ENCODE data around the gene BRS3.

BRS3 gene

GRCh38 chrX:136456133-136456532 lies 31.6 kb upstream of the BRS3 start:
- Histone ChIP-seq H3K27ac (ENCODE audit: insufficient read depth, low read depth, low read length, poor library complexity, severe bottlenecking) (no peak overlapping the region), H3K4me1 (ENCODE audit: control insufficient read depth, insufficient read depth, low read length) (no peaks in the 10 kb centered on the region), H3K4me3 (ENCODE audit: insufficient read depth, low read depth, low read length) (no peak overlapping the region), H3K9me3 (ENCODE audit: control insufficient read depth, low read length) (no peaks in the 10 kb centered on the region), H3K27me3 (ENCODE audit: control insufficient read depth, insufficient read depth, low read length, poor library complexity, severe bottlenecking) (no peaks in the 10 kb centered on the region), H3K36me3 (ENCODE audit: control insufficient read depth, insufficient read depth, low read length) (no peaks in the 10 kb centered on the region)
- WGBS, 2 experiments, result 87 to 100% methylated on average over 3 to 4 of the region's 6 CpGs

- 92 to 94% methylated on average over 3 to 4 of the region's 5 CpGs for WGBS, 2 experiments
- H3K4me1 ChIP-seq (ENCODE audit: control insufficient read depth, insufficient read depth, low read length), result no peaks in the 10 kb centered on the region
- no peaks in the 10 kb centered on the region for H3K9me3 ChIP-seq (ENCODE audit: control insufficient read depth, low read length)
- H3K27me3 ChIP-seq (ENCODE audit: control insufficient read depth, insufficient read depth, low read length, poor library complexity, severe bottlenecking), result no peaks in the 10 kb centered on the region
- H3K36me3 ChIP-seq (ENCODE audit: control insufficient read depth, insufficient read depth, low read length), result no peaks in the 10 kb centered on the region
- H3K27ac ChIP-seq (ENCODE audit: insufficient read depth, low read depth, low read length, poor library complexity, severe bottlenecking), result no peak overlapping the region
- no peak overlapping the region for H3K4me3 ChIP-seq (ENCODE audit: insufficient read depth, low read depth, low read length)
Measured at GRCh38 chrX:136457303-136457917, 30.3 kb upstream of the BRS3 start.

- WGBS, 2 experiments, result 88 to 100% methylated on average over 1 to 3 of the region's 3 CpGs
Measured at GRCh38 chrX:136464589-136464988, 23.2 kb upstream of the BRS3 start.

GRCh38 chrX:136467303-136467702 lies 20.4 kb upstream of the BRS3 start:
- H3K27ac ChIP-seq (ENCODE audit: insufficient read depth, low read depth, low read length, poor library complexity, severe bottlenecking), result no peak overlapping the region
- no peaks in the 10 kb centered on the region for H3K9me3 ChIP-seq (ENCODE audit: control insufficient read depth, low read length)
- no peaks in the 10 kb centered on the region for H3K36me3 ChIP-seq (ENCODE audit: control insufficient read depth, insufficient read depth, low read length)
- H3K4me1 ChIP-seq (ENCODE audit: control insufficient read depth, insufficient read depth, low read length), result no peaks in the 10 kb centered on the region
- H3K4me3 ChIP-seq (ENCODE audit: insufficient read depth, low read depth, low read length), result no peak overlapping the region
- H3K27me3 ChIP-seq (ENCODE audit: control insufficient read depth, insufficient read depth, low read length, poor library complexity, severe bottlenecking), result no peaks in the 10 kb centered on the region
- WGBS, 2 experiments, result 77 to 86% methylated on average over 3 of the region's 3 CpGs

More at GRCh38 chrX:136464589-136464988, 23.2 kb upstream of the BRS3 start:
- no peak overlapping the region for H3K27ac ChIP-seq (ENCODE audit: insufficient read depth, low read depth, low read length, poor library complexity, severe bottlenecking)
- no peaks in the 10 kb centered on the region for H3K36me3 ChIP-seq (ENCODE audit: control insufficient read depth, insufficient read depth, low read length)
- H3K4me1 ChIP-seq (ENCODE audit: control insufficient read depth, insufficient read depth, low read length), result no peaks in the 10 kb centered on the region
- no peaks in the 10 kb centered on the region for H3K9me3 ChIP-seq (ENCODE audit: control insufficient read depth, low read length)
- H3K4me3 ChIP-seq (ENCODE audit: insufficient read depth, low read depth, low read length), result no peak overlapping the region
- no peaks in the 10 kb centered on the region for H3K27me3 ChIP-seq (ENCODE audit: control insufficient read depth, insufficient read depth, low read length, poor library complexity, severe bottlenecking)

GRCh38 chrX:136468391-136469103 lies 19.2 kb upstream of the BRS3 start:
- Histone ChIP-seq H3K4me1 (ENCODE audit: control insufficient read depth, insufficient read depth, low read length) (no peaks in the 10 kb centered on the region), H3K27me3 (ENCODE audit: control insufficient read depth, insufficient read depth, low read length, poor library complexity, severe bottlenecking) (no peaks in the 10 kb centered on the region), H3K4me3 (ENCODE audit: insufficient read depth, low read depth, low read length) (no peak overlapping the region), H3K27ac (ENCODE audit: insufficient read depth, low read depth, low read length, poor library complexity, severe bottlenecking) (no peak overlapping the region), H3K9me3 (ENCODE audit: control insufficient read depth, low read length) (no peaks in the 10 kb centered on the region), H3K36me3 (ENCODE audit: control insufficient read depth, insufficient read depth, low read length) (no peaks in the 10 kb centered on the region)
- WGBS, 2 experiments, result 86 to 98% methylated on average over 1 to 2 of the region's 2 CpGs

GRCh38 chrX:136473663-136474062 lies 14.1 kb upstream of the BRS3 start:
- WGBS, 2 experiments, result 80 to 95% methylated on average over 4 of the region's 4 CpGs
- Histone ChIP-seq H3K4me3 (ENCODE audit: insufficient read depth, low read depth, low read length) (no peak overlapping the region), H3K9me3 (ENCODE audit: control insufficient read depth, low read length) (no peaks in the 10 kb centered on the region), H3K36me3 (ENCODE audit: control insufficient read depth, insufficient read depth, low read length) (no peaks in the 10 kb centered on the region), H3K27ac (ENCODE audit: insufficient read depth, low read depth, low read length, poor library complexity, severe bottlenecking) (no peak overlapping the region), H3K4me1 (ENCODE audit: control insufficient read depth, insufficient read depth, low read length) (no peaks in the 10 kb centered on the region), H3K27me3 (ENCODE audit: control insufficient read depth, insufficient read depth, low read length, poor library complexity, severe bottlenecking) (no peaks in the 10 kb centered on the region)

- H3K4me1 ChIP-seq (ENCODE audit: control insufficient read depth, insufficient read depth, low read length), result no peaks in the 10 kb centered on the region
- H3K27me3 ChIP-seq (ENCODE audit: control insufficient read depth, insufficient read depth, low read length, poor library complexity, severe bottlenecking), result no peaks in the 10 kb centered on the region
- H3K4me3 ChIP-seq (ENCODE audit: insufficient read depth, low read depth, low read length), result no peak overlapping the region
- H3K27ac ChIP-seq (ENCODE audit: insufficient read depth, low read depth, low read length, poor library complexity, severe bottlenecking), result no peak overlapping the region
- no peaks in the 10 kb centered on the region for H3K36me3 ChIP-seq (ENCODE audit: control insufficient read depth, insufficient read depth, low read length)
- WGBS, 2 experiments, result 80 to 95% methylated on average over 3 of the region's 3 CpGs
- no peaks in the 10 kb centered on the region for H3K9me3 ChIP-seq (ENCODE audit: control insufficient read depth, low read length)
Measured at GRCh38 chrX:136475236-136475635, 12.5 kb upstream of the BRS3 start.

GRCh38 chrX:136476501-136476900 lies 11.2 kb upstream of the BRS3 start:
- Histone ChIP-seq H3K4me3 (ENCODE audit: insufficient read depth, low read depth, low read length) (no peak overlapping the region), H3K4me1 (ENCODE audit: control insufficient read depth, insufficient read depth, low read length) (no peaks in the 10 kb centered on the region), H3K36me3 (ENCODE audit: control insufficient read depth, insufficient read depth, low read length) (no peaks in the 10 kb centered on the region), H3K9me3 (ENCODE audit: control insufficient read depth, low read length) (no peaks in the 10 kb centered on the region), H3K27me3 (ENCODE audit: control insufficient read depth, insufficient read depth, low read length, poor library complexity, severe bottlenecking) (no peaks in the 10 kb centered on the region), H3K27ac (ENCODE audit: insufficient read depth, low read depth, low read length, poor library complexity, severe bottlenecking) (no peak overlapping the region)
- 100% methylated on average over 2 of the region's 2 CpGs; no CpG with 5 or more reads in 1 of the 2 experiments for WGBS, 2 experiments

- H3K9me3 ChIP-seq (ENCODE audit: control insufficient read depth, low read length), result no peaks in the 10 kb centered on the region
Measured at GRCh38 chrX:136477026-136477425, 10.7 kb upstream of the BRS3 start.

GRCh38 chrX:136480383-136480782 lies 7.4 kb upstream of the BRS3 start:
- WGBS, 2 experiments, result 89 to 92% methylated on average over 4 of the region's 4 CpGs
- Histone ChIP-seq H3K36me3 (ENCODE audit: control insufficient read depth, insufficient read depth, low read length) (no peaks in the 10 kb centered on the region), H3K4me1 (ENCODE audit: control insufficient read depth, insufficient read depth, low read length) (no peaks in the 10 kb centered on the region), H3K27me3 (ENCODE audit: control insufficient read depth, insufficient read depth, low read length, poor library complexity, severe bottlenecking) (no peaks in the 10 kb centered on the region), H3K27ac (ENCODE audit: insufficient read depth, low read depth, low read length, poor library complexity, severe bottlenecking) (no peak overlapping the region), H3K9me3 (ENCODE audit: control insufficient read depth, low read length) (no peaks in the 10 kb centered on the region), H3K4me3 (ENCODE audit: insufficient read depth, low read depth, low read length) (no peak overlapping the region)

More at GRCh38 chrX:136477026-136477425, 10.7 kb upstream of the BRS3 start:
- WGBS, 2 experiments, result 84 to 91% methylated on average over 2 of the region's 2 CpGs
- Histone ChIP-seq H3K4me1 (ENCODE audit: control insufficient read depth, insufficient read depth, low read length) (no peaks in the 10 kb centered on the region), H3K27ac (ENCODE audit: insufficient read depth, low read depth, low read length, poor library complexity, severe bottlenecking) (no peak overlapping the region), H3K27me3 (ENCODE audit: control insufficient read depth, insufficient read depth, low read length, poor library complexity, severe bottlenecking) (no peaks in the 10 kb centered on the region), H3K4me3 (ENCODE audit: insufficient read depth, low read depth, low read length) (no peak overlapping the region), H3K36me3 (ENCODE audit: control insufficient read depth, insufficient read depth, low read length) (no peaks in the 10 kb centered on the region)

Data from ectodermal cell (in vitro differentiated cells).